Effector CD8-positive, alpha-beta T cell (primary cell): ENCODE measurements around the gene PLA2G2C.

Experiments
- DNase-seq: peaks from one replicate; lab custom pipeline; 2025; lab: John Stamatoyannopoulos, UW

PLA2G2C gene

GRCh38 chr1:20152599-20152930 is 33.8 kb downstream of the PLA2G2C start:
- no peak for DNase-seq

DNA sequence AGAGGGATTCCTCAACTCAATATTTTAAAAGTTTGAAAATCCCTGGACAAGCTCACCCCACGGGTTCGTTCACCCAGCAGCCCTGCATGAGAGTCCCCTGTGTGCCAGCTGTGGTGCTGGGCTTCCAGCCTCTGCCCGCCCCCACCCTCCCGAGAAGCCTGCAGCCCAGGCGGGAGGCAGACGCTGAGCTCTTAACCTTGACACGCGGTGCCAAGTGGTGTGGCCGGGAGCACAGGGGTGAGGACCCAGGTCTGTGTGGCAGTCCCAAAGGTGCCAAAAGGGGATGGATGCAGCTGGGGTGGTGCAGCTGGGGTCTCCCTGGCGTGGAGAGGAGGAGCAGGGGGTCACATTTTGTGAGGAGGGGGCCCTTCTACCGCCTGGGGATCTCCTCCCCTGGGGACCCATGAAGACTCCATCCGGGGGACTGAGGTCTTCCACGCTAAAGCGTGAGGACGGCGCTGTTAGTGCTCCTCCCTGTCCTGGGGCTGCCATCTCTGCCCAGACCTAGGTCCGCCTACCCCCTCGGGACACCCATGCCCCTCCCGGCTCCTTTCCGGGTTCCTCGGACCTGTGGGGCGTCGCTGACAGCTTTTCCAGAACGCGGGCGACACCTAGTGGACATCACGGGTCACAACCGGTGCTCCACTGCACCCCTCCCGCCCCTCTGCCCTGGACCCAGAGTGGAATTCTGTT is 34.3 kb downstream of the PLA2G2C start:
- DNase-seq, result peak; percentile 66

DNA sequence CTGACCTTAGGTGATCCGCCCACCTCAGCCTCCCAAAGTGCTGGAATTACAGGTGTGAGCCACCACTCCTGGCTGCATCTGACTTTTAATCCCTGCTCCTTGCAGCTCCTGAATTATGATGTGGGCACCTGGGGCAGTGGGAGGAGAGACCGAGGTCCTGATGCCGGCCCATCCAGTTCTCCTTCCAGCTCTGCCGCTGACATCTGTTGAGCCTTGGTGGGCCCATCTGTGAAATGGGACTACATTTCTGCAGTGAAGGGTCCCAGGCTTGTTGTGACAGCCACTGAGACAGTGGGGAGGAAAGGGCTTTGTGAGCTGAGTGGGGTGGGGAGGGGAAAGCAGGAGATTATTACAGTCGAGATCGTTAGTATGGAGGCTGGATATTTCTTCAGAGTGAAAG is 35.3 kb downstream of the PLA2G2C start:
- DNase-seq, result no peak

DNA sequence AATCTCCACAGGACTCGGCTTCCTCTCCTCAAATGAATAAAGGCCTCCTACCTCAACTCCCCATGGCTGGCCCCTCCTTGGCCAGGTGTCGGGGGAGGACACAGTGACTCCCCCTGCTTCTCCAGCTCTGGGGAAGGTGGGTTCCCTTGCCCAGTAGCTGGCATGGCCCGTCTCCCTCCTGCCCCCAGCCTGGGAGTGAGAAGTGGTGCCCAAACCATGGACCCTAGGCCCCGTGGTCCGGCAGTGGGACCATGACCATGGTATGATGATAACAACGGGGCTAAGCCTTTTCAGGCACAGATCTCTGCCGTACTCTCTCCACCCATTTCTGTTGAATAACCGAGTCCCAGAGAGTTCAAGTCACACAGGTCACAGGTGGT is 36.0 kb downstream of the PLA2G2C start:
- no peak for DNase-seq

- DNase-seq, result no peak
These were observed 36.6 kb downstream of the PLA2G2C start for GRCh38 chr1:20149601-20150325.

DNA sequence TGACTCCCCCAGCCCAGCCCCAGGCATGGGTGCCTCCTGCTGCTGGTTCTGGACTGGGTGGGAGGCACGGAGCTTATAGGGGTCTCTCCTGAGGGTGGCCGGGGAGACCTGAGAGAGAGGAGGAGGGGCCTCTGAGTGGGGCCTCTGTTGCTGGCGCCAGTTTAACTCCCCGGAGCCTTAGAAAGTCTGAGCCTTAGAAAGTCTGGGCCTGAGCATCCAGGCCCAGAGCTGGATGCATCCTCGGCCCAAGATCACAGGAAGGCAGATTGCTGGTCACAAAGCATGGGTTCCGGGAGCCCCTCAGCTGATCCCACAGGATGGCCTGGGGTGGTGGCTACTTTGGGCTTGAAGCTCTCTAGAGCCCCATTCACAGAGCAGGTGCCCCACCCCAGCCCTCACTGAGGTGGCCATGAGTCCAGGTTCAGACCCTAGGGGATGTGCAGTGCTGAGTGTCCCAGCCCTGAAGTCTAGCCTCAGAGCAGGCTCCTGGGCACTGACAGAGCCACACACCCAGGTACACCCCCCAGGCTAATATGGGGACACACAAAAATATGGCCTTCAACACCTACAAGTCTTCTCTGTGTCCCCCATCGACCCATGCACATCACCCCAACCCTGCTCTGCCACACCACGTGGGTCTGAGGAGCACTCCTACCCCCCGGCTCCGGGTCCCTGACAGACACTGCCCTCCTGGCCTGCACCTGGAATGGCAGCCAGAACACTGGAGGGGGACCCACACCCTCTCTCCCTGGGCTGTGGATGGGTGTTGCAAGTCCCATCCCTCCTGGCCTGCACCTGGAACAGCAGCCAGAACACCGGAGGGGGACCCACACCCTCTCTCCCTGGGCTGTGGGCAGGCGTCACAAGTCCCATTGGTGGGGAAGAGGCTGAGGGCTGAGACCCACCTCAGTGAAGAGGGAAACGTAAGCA is 37.5 kb downstream of the PLA2G2C start:
- DNase-seq, result no peak

- no peak for DNase-seq
These were observed 38.3 kb downstream of the PLA2G2C start for GRCh38 chr1:20147846-20148570.

- no peak for DNase-seq
These were observed 42.4 kb downstream of the PLA2G2C start for GRCh38 chr1:20143734-20144565.

- no peak for DNase-seq
These were observed 43.0 kb downstream of the PLA2G2C start for GRCh38 chr1:20143318-20143717.

DNA sequence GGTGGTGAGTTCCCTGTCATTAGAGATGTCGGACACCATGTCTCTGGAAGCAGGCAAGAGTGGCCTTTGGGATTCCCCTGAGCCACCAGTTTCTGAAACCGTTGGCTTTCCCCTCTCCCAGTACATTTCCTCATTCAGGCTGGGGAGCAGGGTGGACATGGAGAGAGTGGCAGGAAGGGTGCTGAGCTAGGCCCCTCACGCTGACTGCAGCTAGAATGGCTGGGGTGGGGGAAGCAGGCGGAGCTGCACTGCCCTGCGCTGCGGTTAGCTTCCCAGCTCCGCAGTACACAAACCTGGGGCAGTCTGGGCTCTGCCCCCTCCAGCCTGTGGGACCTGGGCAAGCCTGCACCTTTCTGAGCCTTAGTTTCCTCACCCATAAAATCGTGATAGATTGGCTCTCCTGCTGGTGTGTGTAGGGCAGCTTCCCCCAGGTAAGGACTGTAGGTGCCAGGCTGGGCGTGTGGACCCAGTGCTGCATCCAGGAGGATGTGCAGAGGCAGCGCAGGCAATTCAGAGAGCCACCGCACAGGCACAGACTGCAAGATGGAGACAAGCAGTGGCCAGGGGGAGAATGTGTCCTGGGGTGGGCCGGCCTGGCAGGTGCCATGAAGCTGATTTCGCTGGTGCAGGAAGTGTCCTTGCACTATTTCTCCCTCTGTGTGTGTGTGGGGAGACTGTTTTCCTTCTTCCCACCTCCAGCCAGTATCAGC is 44.2 kb downstream of the PLA2G2C start:
- no peak for DNase-seq

GRCh38 chr1:20141466-20141865 is 44.9 kb downstream of the PLA2G2C start:
- no peak for DNase-seq

GRCh38 chr1:20141001-20141400 is 45.3 kb downstream of the PLA2G2C start:
- no peak for DNase-seq

GRCh38 chr1:20139776-20140612 is 46.3 kb downstream of the PLA2G2C start:
- no peak for DNase-seq

GRCh38 chr1:20138961-20139550 is 47.3 kb downstream of the PLA2G2C start, which contains the start of gene PLA2G2F:
Gene PLA2G2F, plus strand, starts transcription at chr1:20139323. Its CDS starts 105 bp downstream, at chr1:20139428.
- no peak for DNase-seq

GRCh38 chr1:20138346-20138745 is 48.0 kb downstream of the PLA2G2C start:
- no peak for DNase-seq

DNA sequence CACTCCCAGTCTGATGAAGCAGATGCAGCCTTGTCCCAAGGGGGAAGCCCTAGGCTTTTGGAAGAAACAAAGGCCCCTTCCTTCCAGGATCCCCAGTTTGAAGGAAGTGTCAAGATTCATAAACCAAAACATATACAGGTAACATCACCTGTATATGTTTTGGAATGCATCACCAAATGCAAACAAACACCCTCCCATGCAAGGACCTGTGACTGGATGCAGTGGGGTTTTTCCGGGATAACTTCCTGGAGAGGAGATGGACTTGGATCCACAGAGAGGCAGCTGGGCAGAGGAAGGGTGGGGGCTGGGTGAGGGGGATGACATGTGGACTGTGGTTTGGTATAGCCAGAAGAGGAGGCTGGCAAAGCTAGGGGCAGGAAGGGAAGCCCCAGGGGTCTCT is 48.7 kb downstream of the PLA2G2C start:
- DNase-seq, result no peak

- no peak for DNase-seq
These were observed 49.3 kb downstream of the PLA2G2C start for GRCh38 chr1:20137055-20137454.

DNA sequence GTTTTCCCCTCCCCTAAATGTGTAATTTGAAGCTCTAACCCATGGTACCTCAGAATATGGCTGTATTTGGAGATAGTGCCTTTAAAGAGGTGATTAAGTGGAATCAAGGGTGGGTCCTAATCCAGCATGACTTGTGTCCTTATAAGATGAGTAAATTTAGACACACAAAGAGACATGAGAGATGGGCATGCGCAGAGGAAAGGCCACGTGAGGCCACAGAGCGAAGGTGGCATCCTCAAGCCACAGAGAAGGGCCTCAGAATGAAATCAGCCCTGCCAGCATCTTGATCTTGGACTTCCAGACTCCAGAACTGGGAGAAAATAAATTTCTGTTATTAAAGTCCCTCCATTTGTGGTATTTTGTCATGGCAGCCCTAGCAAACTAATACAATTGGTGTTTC is 50.1 kb downstream of the PLA2G2C start:
- DNase-seq, result no peak

DNA sequence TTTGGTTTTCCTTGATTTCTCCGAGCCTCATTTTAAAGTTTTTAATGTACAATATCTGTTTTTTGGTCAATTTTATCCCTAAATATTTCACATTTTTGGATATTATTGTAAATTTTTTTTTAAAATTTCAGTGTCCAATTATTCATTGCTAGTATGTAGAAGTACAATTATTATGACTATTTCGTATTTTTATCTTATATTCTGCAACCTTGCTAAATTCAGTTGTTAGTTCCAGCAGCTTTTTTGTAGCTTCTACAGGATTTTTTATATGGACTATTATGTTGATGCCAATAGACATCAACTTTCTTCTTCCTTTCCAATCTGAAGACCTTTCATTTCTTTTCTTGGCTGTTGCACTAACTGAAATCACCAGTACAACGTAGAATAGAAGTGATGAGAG is 51.3 kb downstream of the PLA2G2C start:
- no peak for DNase-seq
